ENCODE measurements around the gene SLC12A9. TPM values are rescaled to one million over a fixed set of nuclear protein-coding genes. Genes with fewer than 3 reads are reported as not detected.
A peak's percentile ranks its signal among the peaks of the same experiment; 100 is the strongest.

Gene SLC12A9
- total and polyA plus RNA-seq, 2 of the 8 experiments (the other 6 are each of a cell fraction or from before 2014, with no cell fraction given), result 31.4 to 40.1 TPM

- TF ChIP-seq CREB1 (IDR thresholded peaks at IDR 0.05) (peak; percentile 66; the same call in 1 of the 2 replicates), RBBP5 (IDR thresholded peaks at IDR 0.05; ENCODE audit: borderline replicate concordance, low read depth, low read length) (0 out of 2 replicates have a peak, but pooled peaks have one; percentile 42), HDAC2 (IDR thresholded peaks at IDR 0.05; ENCODE audit: borderline replicate concordance in 1 of 2, low read depth in 2 of 2, low read length in 2 of 2) (peak; percentile 72 to 98; a peak in 2 of 4 replicates), HDAC6 (IDR thresholded peaks at IDR 0.05; ENCODE audit: low read depth, low read length) (no peak), BACH1 (IDR thresholded peaks at IDR 0.05; ENCODE audit: low read length) (peak; percentile 50), PHF8 (conservative IDR thresholded peaks at IDR 0.05; ENCODE audit: low read depth, low read length) (peak; percentile 61), CEBPB (IDR thresholded peaks at IDR 0.05; ENCODE audit: low read depth, low read length) (peak; percentile 2; the same call in 1 of the 2 replicates), EGR1 (IDR thresholded peaks at IDR 0.05; ENCODE audit: borderline replicate concordance, low read depth, low read length) (peak; percentile 22; the same call in 1 of the 2 replicates), RFX5 (IDR thresholded peaks at IDR 0.05; ENCODE audit: borderline replicate concordance, low read depth, low read length) (peak; percentile 21; the same call in 1 of the 2 replicates), YY1 (IDR thresholded peaks at IDR 0.05; ENCODE audit: low read depth, low read length) (peak; percentile 56; the same call in 1 of the 2 replicates), TAF1 (IDR thresholded peaks at IDR 0.05; ENCODE audit: low read depth, low read length) (peak; percentile 53; the same call in 1 of the 2 replicates), JUND (IDR thresholded peaks at IDR 0.05; ENCODE audit: low read length) (peak; percentile 36; the same call in 1 of the 2 replicates), SIX5 (IDR thresholded peaks at IDR 0.05; ENCODE audit: low read depth, low read length) (no peak), RNF2 (IDR thresholded peaks at IDR 0.05; ENCODE audit: borderline replicate concordance, low read depth, low read length, missing control alignments, poor library complexity, severe bottlenecking) (no peak), TAF7 (optimal IDR thresholded peaks at IDR 0.05; ENCODE audit: borderline replicate concordance, low read depth, low read length) (peak; percentile 16), SAP30 (IDR thresholded peaks at IDR 0.05; ENCODE audit: insufficient read depth, insufficient replicate concordance, low read length) (peak; percentile 85), TBP (IDR thresholded peaks at IDR 0.05; ENCODE audit: low read depth, low read length) (0 out of 2 replicates have a peak, but pooled peaks have one; percentile 52), NANOG (IDR thresholded peaks at IDR 0.05; ENCODE audit: insufficient read depth, low read depth, low read length, poor library complexity, severe bottlenecking) (no peak), POLR2A (IDR thresholded peaks at IDR 0.05; ENCODE audit: control extremely low read depth in 1 of 2, low read depth in 2 of 2, low read length in 2 of 2) (peak in 1 of 2 experiments; percentile 15; a peak in 1 of 3 replicates), SP2 (IDR thresholded peaks at IDR 0.05; ENCODE audit: low read length) (no peak), ZNF274 (IDR thresholded peaks at IDR 0.05; ENCODE audit: borderline replicate concordance, extremely low read depth, low read length) (no peak), KDM4A (IDR thresholded peaks at IDR 0.05; ENCODE audit: low read depth, low read length, severe bottlenecking) (peak; percentile 84)
- TF ChIP-seq, protein P1, sequence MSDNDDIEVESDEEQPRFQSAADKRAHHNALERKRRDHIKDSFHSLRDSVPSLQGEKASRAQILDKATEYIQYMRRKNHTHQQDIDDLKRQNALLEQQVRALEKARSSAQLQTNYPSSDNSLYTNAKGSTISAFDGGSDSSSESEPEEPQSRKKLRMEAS (IDR thresholded peaks at IDR 0.05), result peak; percentile 94
Measured at GRCh38 chr7:100852048-100852872, at the start of gene SLC12A9 (continued).
